K562 (cell line): ENCODE results near the gene ANO8. TPM values are rescaled to one million over a fixed set of nuclear protein-coding genes. Genes with fewer than 3 reads are reported as not detected.

ENCODE experiments used
- ATAC-seq: fragments of 200-7000 bp; cut with Tn5 transposase; 3 replicates; pipeline ENCODE4 v1.9.1; 2020; ENCODE audit warnings: moderate library complexity
- BruUV-seq: library from RNA; stranded (reverse); fragments of 400-500 nt; replicated peaks from 2 replicates; lab custom pipeline; 2021; lab: Mats Ljungman, UMichigan
- CTCF ChIA-PET: fragments of 300-600 bp; formaldehyde crosslinking; extraction: SDS; loops from one replicate; lab custom pipeline; 2021; ENCODE audit warnings: low intra/inter-chr PET ratio; lab: Yijun Ruan, JAX
- POLR2A ChIA-PET: fragments of 300-600, 350-650 bp; sonication (Branson Sonifier 250); formaldehyde crosslinking; extraction: SDS; loops from one replicate; lab custom pipeline; 2021; ENCODE audit warnings: antibody characterized with exemption, inconsistent platforms; lab: Yijun Ruan, JAX
- DNase-seq, 4 experiments: peaks; one replicate each; pipeline versions ENCODE4 v3.0.0 to v3.0.0-alpha.2; 2011 to 2018; ENCODE audit warnings: low spot score in 3 of 4, mixed read lengths in 3 of 4; ENCODE audit errors: extremely low read depth in 1 of 4
- FAIRE-seq: peaks from 2 replicates; lab custom pipeline; 2011; peaks lifted over from hg19 to GRCh38; lab: Jason Lieb, UNC
- H2AFZ ChIP-seq: 2 replicates; pipeline ENCODE4 v1.6.0; 2011; ENCODE audit warnings: low read depth, low read length, control low read depth, inconsistent platforms
- H3K27ac ChIP-seq: fragments of 200-600 bp; 3 replicates; pipeline ENCODE4 v1.8.0; 2011; ENCODE audit warnings: low read depth, mild to moderate bottlenecking, control low read depth, inconsistent platforms, low read length, moderate library complexity, mixed read lengths; ENCODE audit errors: extremely low read depth
- H3K27me3 ChIP-seq, 2 experiments: fragments of 300-600 bp in 1 of 2; 2 replicates in 1 of 2; 3 replicates in 1 of 2; pipeline versions ENCODE4 v1.6.0 to v1.8.0; 2011; ENCODE audit warnings: inconsistent platforms in 2 of 2, low read length in 2 of 2, mild to moderate bottlenecking in 1 of 2, mixed read lengths in 1 of 2, moderate library complexity in 1 of 2; ENCODE audit not compliant: control insufficient read depth in 2 of 2, insufficient read depth in 2 of 2
- H3K36me3 ChIP-seq: fragments of 300-600 bp; 3 replicates; pipeline ENCODE4 v1.8.0; 2011; ENCODE audit warnings: mild to moderate bottlenecking, low read length, inconsistent platforms; ENCODE audit not compliant: control insufficient read depth, insufficient read depth
- H3K4me1 ChIP-seq, 2 experiments: fragments of 200-600 bp in 1 of 2; replicated peaks in 1 of 2; 2 replicates in 1 of 2; 3 replicates in 1 of 2; pipeline versions ENCODE4 v1.5.1 to v1.8.0; 2011; ENCODE audit warnings: inconsistent platforms in 2 of 2, low read length in 2 of 2, mild to moderate bottlenecking in 1 of 2, mixed read lengths in 1 of 2, moderate library complexity in 1 of 2; ENCODE audit not compliant: control insufficient read depth in 2 of 2, insufficient read depth in 2 of 2
- H3K4me2 ChIP-seq: 2 replicates; pipeline ENCODE4 v1.6.1; 2011; ENCODE audit warnings: low read length, control low read depth, inconsistent platforms, mixed read lengths; ENCODE audit not compliant: insufficient read depth
- H3K4me3 ChIP-seq: fragments of 200-600 bp; sonication (generic), shearing (Covaris generic); 2 replicates; pipeline ENCODE4 v1.5.1; 2016; ENCODE audit warnings: control low read depth, inconsistent platforms
- H3K79me2 ChIP-seq: fragments of 200-600 bp; 3 replicates; pipeline ENCODE4 v1.8.0; 2011; ENCODE audit warnings: low read length, inconsistent platforms; ENCODE audit not compliant: control insufficient read depth, insufficient read depth
- H3K9ac ChIP-seq, 2 experiments: 2 replicates each; pipeline versions ENCODE4 v1.6.0 to v1.6.1; 2011; ENCODE audit warnings: low read depth in 2 of 2, low read length in 2 of 2, control low read depth in 1 of 2, inconsistent platforms in 1 of 2, mild to moderate bottlenecking in 1 of 2, mixed read lengths in 1 of 2; ENCODE audit not compliant: insufficient read depth in 1 of 2
- H3K9me1 ChIP-seq: one replicate; pipeline ENCODE4 v1.6.0; 2011; ENCODE audit warnings: inconsistent platforms, mild to moderate bottlenecking, low read length, moderate library complexity; ENCODE audit not compliant: control insufficient read depth, insufficient read depth
- H3K9me3 ChIP-seq: replicated peaks from 2 replicates; pipeline ENCODE4 v1.5.1; 2011; ENCODE audit warnings: low read depth, low read length, inconsistent platforms; ENCODE audit not compliant: control insufficient read depth, insufficient read depth
- H4K20me1 ChIP-seq: replicated peaks from 2 replicates; pipeline ENCODE4 v1.6.1; 2011; ENCODE audit warnings: low read length, inconsistent platforms, mixed read lengths; ENCODE audit not compliant: control insufficient read depth, insufficient read depth
- CCAR2 ChIP-seq: fragments of 200-400 bp; formaldehyde crosslinking; IDR thresholded peaks from 2 replicates; pipeline ENCODE4 v1.6.1; 2017; ENCODE audit warnings: mild to moderate bottlenecking, low read depth, low read length
- FOXJ3 ChIP-seq: sonication (generic); formaldehyde crosslinking; IDR thresholded peaks from 2 replicates; pipeline ENCODE4 v1.4.0; 2020; ENCODE audit warnings: mild to moderate bottlenecking, missing genetic modification reagents
- HDGF ChIP-seq: fragments of 450-650 bp; IDR thresholded peaks from 2 replicates; pipeline ENCODE4 v1.6.1; 2016
- ILF3 ChIP-seq: fragments of 450-650 bp; IDR thresholded peaks from 2 replicates; pipeline ENCODE4 v1.6.1; 2018; ENCODE audit warnings: antibody characterized with exemption, mild to moderate bottlenecking, moderate library complexity, borderline replicate concordance
- IRF9 ChIP-seq: fragments of 450-650 bp; IDR thresholded peaks from 2 replicates; pipeline ENCODE4 v1.6.1; 2016; ENCODE audit warnings: missing biosample characterization, missing genetic modification characterization
- NFIC ChIP-seq: fragments of 450-650 bp; IDR thresholded peaks from 2 replicates; pipeline ENCODE4 v1.6.1; 2017; ENCODE audit warnings: mild to moderate bottlenecking, inconsistent platforms
- NFIX ChIP-seq: fragments of 250-450 bp; sonication (Bioruptor Pico); IDR thresholded peaks from 2 replicates; pipeline ENCODE4 v1.4.0; 2020; ENCODE audit warnings: low read depth, mild to moderate bottlenecking, moderate library complexity
- RBFOX2 ChIP-seq: fragments of 200-400 bp; formaldehyde crosslinking; IDR thresholded peaks from 2 replicates; pipeline ENCODE4 v1.6.1; 2017; ENCODE audit warnings: low read depth, mild to moderate bottlenecking, low read length, moderate library complexity
- ZBTB40 ChIP-seq, 2 experiments: fragments of 450-650 bp in 1 of 2; sonication (generic) in 1 of 2; formaldehyde crosslinking in 1 of 2; IDR thresholded peaks; 2 replicates each; pipeline versions ENCODE4 v1.7.1 to v1.9.0; 2016 to 2022; ENCODE audit warnings: inconsistent platforms in 1 of 2, mild to moderate bottlenecking in 1 of 2, missing genetic modification reagents in 1 of 2
- ZC3H8 ChIP-seq: fragments of 450-650 bp; IDR thresholded peaks from 2 replicates; pipeline ENCODE4 v1.6.1; 2017
- ZKSCAN1 ChIP-seq: fragments of 150-350 bp; IDR thresholded peaks from 2 replicates; pipeline ENCODE4 v1.6.1; 2016; ENCODE audit warnings: low read depth, low read length
- ZNF146 ChIP-seq: IDR thresholded peaks from one replicate; pipeline ENCODE4 v1.6.1; 2018; ENCODE audit warnings: missing compliant biosample characterization; ENCODE audit not compliant: unreplicated experiment
- ZNF324 ChIP-seq: fragments of 250-450 bp; sonication (Bioruptor Pico); IDR thresholded peaks from 2 replicates; pipeline ENCODE4 v1.4.0; 2020; ENCODE audit warnings: mild to moderate bottlenecking
- ZNF445 ChIP-seq: fragments of 250-450 bp; sonication (Bioruptor Pico); IDR thresholded peaks from 2 replicates; pipeline ENCODE4 v1.4.0; 2020; ENCODE audit warnings: low read depth, mild to moderate bottlenecking, moderate library complexity
- WGBS: fragments of 100-300 bp; shearing (Covaris generic); methylation state at CpG from one replicate; pipeline ENCODE4 v1.1.6; 2016; ENCODE audit warnings: low coverage, mixed read lengths; ENCODE audit not compliant: insufficient coverage; ENCODE audit errors: missing lambda C conversion rate; 5-methylcytosine and 5-hydroxymethylcytosine counted together
- in situ Hi-C: fragments of 300-500 bp; cut with MboI; formaldehyde crosslinking; loops from 4 replicates; pipeline ENCODE4 v1.15.0; 2018; ENCODE audit warnings: inconsistent platforms, mixed read lengths
- intact Hi-C: fragments of 100-400 bp; cut with micrococcal nuclease; formaldehyde crosslinking; loops from 2 replicates; pipeline ENCODE4 v1.14.2; 2022
- polyA plus RNA-seq, 8 experiments: library from polyadenylated mRNA; depleted of rRNA in 4 of 8; stranded (reverse) in 5 of 8; unstranded in 3 of 8; fragments of >200 nt; fragmentation: Nextera tagmentation in 2 of 8; fragmentation: Illumina TruSeq in 1 of 8; extraction: Ambion mirVana in 2 of 8; extraction: Trizol in 1 of 8; gene quantifications; 2 replicates each; pipeline versions ENCODE4 v1.2.1 to v1.2.3, GENCODE V29; 2011 to 2014; ENCODE audit warnings: inconsistent platforms in 1 of 8, missing spikeins in 1 of 8
- total RNA-seq, 7 experiments: library from RNA; depleted of rRNA in 6 of 7; stranded (reverse); fragments of >200 nt in 6 of 7; fragmentation: Illumina TruSeq in 2 of 7; extraction: Trizol in 2 of 7; gene quantifications; 2 replicates each; pipeline versions ENCODE4 v1.2.1 to v1.2.3, GENCODE V29; 2011 to 2021; ENCODE audit warnings: low replicate concordance in 1 of 7

ANO8 gene
- total and polyA plus RNA-seq, 9 of the 15 experiments (the other 6 are each of a cell fraction or from before 2014, with no cell fraction given): 0.07 to 7.6 (median 2.3) TPM; not detected in 1

GRCh38 chr19:17335575-17335974 is 920 bp upstream of the ANO8 start:
- Histone ChIP-seq H3K79me2 (peaks cover 24% of the 10 kb centered on the region), H2AFZ (peak overlapping the region; percentile 90; the same call in 1 of the 2 replicates), H3K4me1 (peaks cover 29 to 71% of the 10 kb centered on the region in 2 experiments; a peak in 4 of 5 replicates), H4K20me1 (no peaks in the 10 kb centered on the region; the same call in 1 of the 2 replicates), H3K4me2 (peak overlapping the region; percentile 76; the same call in 1 of the 2 replicates), H3K27me3 (no peaks in the 10 kb centered on the region), H3K9ac (no peak overlapping the region), H3K4me3 (no peak overlapping the region), H3K27ac (no peak overlapping the region), H3K36me3 (peaks cover 21% of the 10 kb centered on the region; the same call in 1 of the 3 replicates), H3K9me3 (no peaks in the 10 kb centered on the region; the same call in 1 of the 2 replicates), H3K9me1 (no peaks in the 10 kb centered on the region)
- ChIA-PET CTCF (no interaction called here), POLR2A (interaction anchor here (0.9 to 7.9 kb wide), 5 partner anchors 10 to 113 kb away, joined by 3 to 78 read pairs (median 7); partner anchors contain the start of genes DDA1 and TMEM221)
- FAIRE-seq: no peak
- no peak for ATAC-seq
- intact Hi-C loops (loop anchor here (2.0 kb wide), 1 partner anchor 43 kb away; no protein-coding TSS in a partner anchor), in situ Hi-C loops (no loop called here)
- peak in 1 of 4 experiments; percentile 45 for DNase-seq
- 63% methylated on average over 10 of the region's 10 CpGs for WGBS
- BruUV-seq: no TSS peak
- TF ChIP-seq ZNF445 (CRISPR knock-in tag) (no peak), FOXJ3 (CRISPR knock-in tag) (no peak), HDGF (no peak), ZC3H8 (no peak), ZBTB40 (IDR thresholded peaks at IDR 0.05) (no peak), ZBTB40 (CRISPR knock-in tag; IDR thresholded peaks at IDR 0.05) (no peak), ZNF324 (CRISPR knock-in tag) (no peak), NFIX (0 out of 2 replicates have a peak, but pooled peaks have one; percentile 13), ILF3 (no peak), CCAR2 (no peak), ZNF146 (no peak), RBFOX2 (no peak), ZKSCAN1 (peak; percentile 86), IRF9 (tag) (no peak), NFIC (peak; percentile 92)
